ENCODE results near the gene PPFIA3. TPM values are rescaled to one million over a fixed set of nuclear protein-coding genes. Genes with fewer than 3 reads are reported as not detected.

Gene PPFIA3
- total RNA-seq, 1 experiment from 2014 or later, result 19.1 TPM

DNA sequence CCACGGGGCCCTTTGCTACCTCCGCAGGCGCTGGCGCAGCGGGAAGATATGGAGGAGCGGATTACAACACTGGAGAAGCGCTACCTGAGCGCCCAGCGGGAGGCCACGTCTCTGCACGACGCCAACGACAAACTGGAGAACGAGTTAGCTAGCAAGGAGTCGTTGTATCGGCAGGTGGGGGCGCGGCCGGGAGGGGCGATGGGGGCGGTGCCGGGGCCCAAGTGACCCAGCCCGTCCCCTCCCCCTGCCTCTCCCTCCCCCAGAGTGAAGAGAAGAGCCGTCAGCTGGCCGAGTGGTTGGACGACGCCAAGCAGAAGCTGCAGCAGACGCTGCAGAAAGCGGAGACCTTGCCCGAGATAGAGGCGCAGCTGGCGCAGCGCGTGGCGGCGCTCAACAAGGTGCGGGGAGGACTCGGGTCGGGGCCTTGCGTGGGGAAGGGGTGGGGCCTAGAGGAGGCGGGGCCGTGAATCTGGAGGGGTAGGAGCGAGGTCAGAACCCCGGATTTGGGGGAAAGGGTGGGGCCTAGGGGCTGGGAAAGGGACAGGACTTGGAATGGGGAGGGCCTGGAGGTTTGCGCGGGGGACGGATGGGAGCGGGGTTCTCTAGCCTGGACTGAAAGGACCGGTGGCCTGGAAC, 13.7 kb downstream of the PPFIA3 start:
- no peak overlapping the region for H2AK5ac ChIP-seq (ENCODE audit: insufficient read length, low read length)
- H3K27me3 Mint-ChIP-seq (ENCODE audit: low read depth), result peaks cover 1% of the 10 kb centered on the region; the same call in 1 of the 2 replicates
- H3K4me3 Mint-ChIP-seq, result peak overlapping the region; percentile 52 to 61; a peak in 3 of 5 replicates
- H4K8ac ChIP-seq (replicated peaks; ENCODE audit: insufficient read length, low read depth, low read length), result no peak overlapping the region
- no peaks in the 10 kb centered on the region for H4K20me1 ChIP-seq (ENCODE audit: control insufficient read depth, insufficient read depth, insufficient read length)
- H3K79me1 ChIP-seq (ENCODE audit: insufficient read depth, low read depth, low read length, poor library complexity, severe bottlenecking), result no peaks in the 10 kb centered on the region
- DNase-seq, result peak; percentile 87
- no peak overlapping the region for H3K27ac ChIP-seq (ENCODE audit: insufficient read length, low read depth, low read length)
- no peak overlapping the region for H3K23ac ChIP-seq (ENCODE audit: insufficient read length, low read depth, low read length)
- H3K36me3 Mint-ChIP-seq (ENCODE audit: insufficient read depth in 1 of 3, low read depth in 3 of 3), result peaks cover 40 to 55% (median 46%) of the 10 kb centered on the region in 3 experiments
- no peak overlapping the region for H3K9ac ChIP-seq (ENCODE audit: extremely low read depth, insufficient read length, low read length)
- H2BK5ac ChIP-seq (ENCODE audit: insufficient read length, low read length), result no peak overlapping the region
- H4K5ac ChIP-seq (ENCODE audit: insufficient read length, low read depth, low read length), result no peak overlapping the region
- H3K4ac ChIP-seq (ENCODE audit: low read depth, low read length), result no peak overlapping the region
- H3K23me2 ChIP-seq (ENCODE audit: insufficient read length, low read depth, low read length, poor library complexity, severe bottlenecking), result peaks cover 7% of the 10 kb centered on the region
- H3K4me2 ChIP-seq (ENCODE audit: insufficient read depth, insufficient read length, low read length), result no peak overlapping the region
- H2AFZ ChIP-seq (ENCODE audit: low read length), result no peak overlapping the region
- no peaks in the 10 kb centered on the region for H3K9me3 ChIP-seq (ENCODE audit: control insufficient read depth, low read depth, low read length)
- H2BK15ac ChIP-seq (ENCODE audit: low read depth, low read length), result no peak overlapping the region
- H2BK12ac ChIP-seq (ENCODE audit: insufficient read length, low read depth, low read length), result no peak overlapping the region
- no CpG with 5 or more reads among the region's 49 CpGs for WGBS (ENCODE audit: extremely low coverage, insufficient read length, low lambda C conversion rate)
- no peak overlapping the region for H2BK120ac ChIP-seq (ENCODE audit: low read depth, low read length, poor library complexity, severe bottlenecking)
- H3K79me2 ChIP-seq (ENCODE audit: insufficient read depth, low read length), result no peaks in the 10 kb centered on the region
- no peaks in the 10 kb centered on the region for H3K27me3 ChIP-seq (ENCODE audit: insufficient read depth, low read length)
- H3K18ac ChIP-seq (ENCODE audit: insufficient read length, low read depth, low read length), result no peak overlapping the region
- H3K4me1 Mint-ChIP-seq, result peaks cover 23 to 48% of the 10 kb centered on the region in 2 experiments
- H3K9me3 Mint-ChIP-seq, result peaks cover 0 to 3% of the 10 kb centered on the region in 2 experiments; a peak in 1 of 5 replicates
- peaks cover 4% of the 10 kb centered on the region; the same call in 1 of the 2 replicates for H3K4me1 ChIP-seq (ENCODE audit: insufficient read depth, low read length)
- H4K91ac ChIP-seq (ENCODE audit: insufficient read length, low read depth, low read length), result no peak overlapping the region
- no peak overlapping the region for H3T11ph ChIP-seq (ENCODE audit: low read length)
- H3K14ac ChIP-seq (ENCODE audit: insufficient read depth, low read length), result no peak overlapping the region
- TF ChIP-seq, protein P1, sequence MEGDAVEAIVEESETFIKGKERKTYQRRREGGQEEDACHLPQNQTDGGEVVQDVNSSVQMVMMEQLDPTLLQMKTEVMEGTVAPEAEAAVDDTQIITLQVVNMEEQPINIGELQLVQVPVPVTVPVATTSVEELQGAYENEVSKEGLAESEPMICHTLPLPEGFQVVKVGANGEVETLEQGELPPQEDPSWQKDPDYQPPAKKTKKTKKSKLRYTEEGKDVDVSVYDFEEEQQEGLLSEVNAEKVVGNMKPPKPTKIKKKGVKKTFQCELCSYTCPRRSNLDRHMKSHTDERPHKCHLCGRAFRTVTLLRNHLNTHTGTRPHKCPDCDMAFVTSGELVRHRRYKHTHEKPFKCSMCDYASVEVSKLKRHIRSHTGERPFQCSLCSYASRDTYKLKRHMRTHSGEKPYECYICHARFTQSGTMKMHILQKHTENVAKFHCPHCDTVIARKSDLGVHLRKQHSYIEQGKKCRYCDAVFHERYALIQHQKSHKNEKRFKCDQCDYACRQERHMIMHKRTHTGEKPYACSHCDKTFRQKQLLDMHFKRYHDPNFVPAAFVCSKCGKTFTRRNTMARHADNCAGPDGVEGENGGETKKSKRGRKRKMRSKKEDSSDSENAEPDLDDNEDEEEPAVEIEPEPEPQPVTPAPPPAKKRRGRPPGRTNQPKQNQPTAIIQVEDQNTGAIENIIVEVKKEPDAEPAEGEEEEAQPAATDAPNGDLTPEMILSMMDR (conservative IDR thresholded peaks at IDR 0.05), result no peak
- H3K56ac ChIP-seq (ENCODE audit: insufficient read length, low read depth, low read length), result no peak overlapping the region
- H2BK20ac ChIP-seq (ENCODE audit: low read depth, low read length, poor library complexity, severe bottlenecking), result no peak overlapping the region
- H3K27ac Mint-ChIP-seq, result peak overlapping the region in 1 of 3 experiments; percentile 48; a peak in 1 of 7 replicates
